Measurements from ENCODE around the gene PDE9A.

Gene PDE9A

DNA sequence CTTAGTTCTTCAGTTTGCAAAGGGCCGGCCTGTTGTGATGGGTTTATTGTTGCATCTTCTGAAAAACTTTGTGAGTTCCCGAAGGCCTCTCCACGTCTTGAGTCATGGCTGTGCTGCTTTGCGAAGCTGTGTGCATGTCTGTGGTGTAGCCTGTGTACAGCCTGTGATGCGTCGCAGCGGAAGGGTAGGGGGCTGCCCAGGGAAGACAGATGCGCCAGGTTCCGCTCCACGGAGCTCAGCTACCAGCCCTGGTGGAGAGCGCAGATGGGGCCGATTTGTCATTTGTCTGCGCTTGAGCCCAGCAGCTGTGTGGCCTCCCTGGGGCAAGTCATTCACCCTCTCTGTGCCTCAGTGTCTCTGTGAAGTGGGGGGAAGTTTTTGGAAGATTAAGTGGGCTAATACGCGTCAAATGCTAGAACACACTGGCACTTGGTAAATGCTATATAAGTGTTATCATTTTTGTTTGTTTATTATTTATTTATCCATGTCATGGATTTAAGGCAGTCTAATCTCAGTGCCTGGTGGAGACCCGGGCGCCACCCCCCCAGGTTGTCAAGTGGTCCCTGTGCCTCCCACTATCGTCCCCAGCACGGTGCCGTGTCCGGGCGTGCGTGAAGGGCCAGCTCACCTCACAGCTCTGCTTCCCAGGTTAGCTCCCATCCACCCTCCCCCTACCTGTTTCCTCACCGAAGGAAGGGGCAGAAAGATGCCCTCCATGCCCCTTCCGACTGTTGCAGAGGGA lies 8.4 kb downstream of the PDE9A start:
- Histone ChIP-seq H3K27me3 (ENCODE audit: insufficient read depth, low read length) (no peaks in the 10 kb centered on the region), H2AK5ac (ENCODE audit: low read length) (no peak overlapping the region), H3K18ac (ENCODE audit: low read length) (no peak overlapping the region), H3K23ac (ENCODE audit: low read length) (no peak overlapping the region), H3K14ac (ENCODE audit: low read length) (no peak overlapping the region), H4K12ac (ENCODE audit: low read depth, low read length) (no peak overlapping the region), H3K4ac (ENCODE audit: low read depth, low read length) (no peak overlapping the region), H3K4me1 (ENCODE audit: control insufficient read depth in 1 of 2, insufficient read depth in 2 of 2, low read length in 2 of 2) (no peaks in the 10 kb centered on the region), H3K27ac (ENCODE audit: low read depth, low read length) (no peak overlapping the region), H4K8ac (ENCODE audit: low read depth, low read length) (no peak overlapping the region), H3K79me1 (ENCODE audit: low read length) (no peaks in the 10 kb centered on the region), H3K36me3 (ENCODE audit: control insufficient read depth in 1 of 2, insufficient read depth in 2 of 2, low read length in 2 of 2) (peaks cover 8 to 13% of the 10 kb centered on the region in 2 experiments), H2BK120ac (ENCODE audit: insufficient read depth, low read length, poor library complexity) (no peak overlapping the region), H3K4me2 (ENCODE audit: low read length) (no peak overlapping the region), H2BK12ac (ENCODE audit: low read length) (no peak overlapping the region), H2AFZ (ENCODE audit: insufficient read depth, low read length, poor library complexity) (no peak overlapping the region), H3K4me3 (ENCODE audit: low read depth, low read length) (peak overlapping the region; percentile 64), H3K9ac (ENCODE audit: low read length) (no peak overlapping the region), H3K9me3 (ENCODE audit: insufficient read depth, low read depth, low read length) (peaks cover 16% of the 10 kb centered on the region), H4K91ac (ENCODE audit: low read depth, low read length) (no peak overlapping the region), H2BK5ac (ENCODE audit: low read depth, low read length, poor library complexity) (no peak overlapping the region), H3K79me2 (ENCODE audit: control insufficient read depth, insufficient read depth, low read length, poor library complexity) (no peaks in the 10 kb centered on the region)
- no peak for DNase-seq
- WGBS (ENCODE audit: extremely low coverage, insufficient coverage, insufficient read length), result no CpG with 5 or more reads among the region's 25 CpGs

DNA sequence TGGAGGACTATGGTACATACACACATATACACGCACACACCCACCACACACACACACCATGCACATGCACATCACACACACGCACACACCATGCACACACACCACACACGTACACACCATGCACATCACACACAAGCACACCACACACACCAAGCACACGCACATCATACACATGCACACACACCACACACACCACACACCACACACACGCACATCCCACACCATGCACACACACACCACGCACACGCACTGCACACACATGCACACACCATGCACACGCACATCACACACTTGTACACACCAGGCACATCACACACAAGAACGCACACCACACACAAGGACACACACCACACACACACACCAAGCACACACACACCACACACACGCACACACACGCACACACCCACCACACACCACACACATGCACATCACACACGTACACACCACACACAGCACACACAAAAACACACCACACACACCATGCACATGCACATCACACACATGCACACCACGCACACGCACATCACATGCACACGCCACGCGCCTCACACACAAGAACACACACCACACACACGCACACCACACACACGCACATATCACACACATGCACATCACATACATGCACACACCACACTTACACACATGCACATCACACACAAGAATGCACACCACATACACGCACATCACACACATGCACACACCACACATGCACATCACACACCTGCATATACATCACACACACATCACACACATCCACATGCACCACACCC lies 9.2 kb downstream of the PDE9A start:
- Histone ChIP-seq H2AK5ac (ENCODE audit: low read length) (no peak overlapping the region), H3K27ac (ENCODE audit: low read depth, low read length) (no peak overlapping the region), H2BK5ac (ENCODE audit: low read depth, low read length, poor library complexity) (no peak overlapping the region), H3K18ac (ENCODE audit: low read length) (no peak overlapping the region), H3K4me2 (ENCODE audit: low read length) (no peak overlapping the region), H3K23ac (ENCODE audit: low read length) (peak overlapping the region; percentile 11), H3K27me3 (ENCODE audit: insufficient read depth, low read length) (no peaks in the 10 kb centered on the region), H4K91ac (ENCODE audit: low read depth, low read length) (no peak overlapping the region), H4K8ac (ENCODE audit: low read depth, low read length) (no peak overlapping the region), H3K4me1 (ENCODE audit: control insufficient read depth in 1 of 2, insufficient read depth in 2 of 2, low read length in 2 of 2) (no peaks in the 10 kb centered on the region), H3K9me3 (ENCODE audit: insufficient read depth, low read depth, low read length) (peaks cover 16% of the 10 kb centered on the region), H3K14ac (ENCODE audit: low read length) (no peak overlapping the region), H3K9ac (ENCODE audit: low read length) (no peak overlapping the region), H3K79me1 (ENCODE audit: low read length) (no peaks in the 10 kb centered on the region), H2AFZ (ENCODE audit: insufficient read depth, low read length, poor library complexity) (no peak overlapping the region), H3K4me3 (ENCODE audit: low read depth, low read length) (peak overlapping the region; percentile 64), H2BK120ac (ENCODE audit: insufficient read depth, low read length, poor library complexity) (no peak overlapping the region), H3K36me3 (ENCODE audit: control insufficient read depth in 1 of 2, insufficient read depth in 2 of 2, low read length in 2 of 2) (peaks cover 8 to 13% of the 10 kb centered on the region in 2 experiments), H3K79me2 (ENCODE audit: control insufficient read depth, insufficient read depth, low read length, poor library complexity) (no peaks in the 10 kb centered on the region), H2BK12ac (ENCODE audit: low read length) (no peak overlapping the region), H4K12ac (ENCODE audit: low read depth, low read length) (no peak overlapping the region), H3K4ac (ENCODE audit: low read depth, low read length) (no peak overlapping the region)
- no peak for DNase-seq
- WGBS (ENCODE audit: extremely low coverage, insufficient coverage, insufficient read length), result 80% methylated on average over 5 of the region's 20 CpGs

GRCh38 chr21:42663200-42663750 lies 9.9 kb downstream of the PDE9A start:
- Histone ChIP-seq H2AFZ (ENCODE audit: insufficient read depth, low read length, poor library complexity) (no peak overlapping the region), H4K12ac (ENCODE audit: low read depth, low read length) (no peak overlapping the region), H3K27ac (ENCODE audit: low read depth, low read length) (no peak overlapping the region), H3K27me3 (ENCODE audit: insufficient read depth, low read length) (no peaks in the 10 kb centered on the region), H4K91ac (ENCODE audit: low read depth, low read length) (no peak overlapping the region), H3K79me1 (ENCODE audit: low read length) (no peaks in the 10 kb centered on the region), H2BK5ac (ENCODE audit: low read depth, low read length, poor library complexity) (no peak overlapping the region), H3K79me2 (ENCODE audit: control insufficient read depth, insufficient read depth, low read length, poor library complexity) (no peaks in the 10 kb centered on the region), H3K14ac (ENCODE audit: low read length) (no peak overlapping the region), H2BK120ac (ENCODE audit: insufficient read depth, low read length, poor library complexity) (no peak overlapping the region), H3K9me3 (ENCODE audit: insufficient read depth, low read depth, low read length) (peaks cover 16% of the 10 kb centered on the region), H3K4me1 (ENCODE audit: control insufficient read depth in 1 of 2, insufficient read depth in 2 of 2, low read length in 2 of 2) (no peaks in the 10 kb centered on the region), H3K4ac (ENCODE audit: low read depth, low read length) (no peak overlapping the region), H4K8ac (ENCODE audit: low read depth, low read length) (no peak overlapping the region), H3K23ac (ENCODE audit: low read length) (no peak overlapping the region), H3K18ac (ENCODE audit: low read length) (no peak overlapping the region), H3K4me2 (ENCODE audit: low read length) (no peak overlapping the region), H3K4me3 (ENCODE audit: low read depth, low read length) (peak overlapping the region; percentile 64), H2BK12ac (ENCODE audit: low read length) (no peak overlapping the region), H3K9ac (ENCODE audit: low read length) (no peak overlapping the region), H2AK5ac (ENCODE audit: low read length) (no peak overlapping the region), H3K36me3 (ENCODE audit: control insufficient read depth in 1 of 2, insufficient read depth in 2 of 2, low read length in 2 of 2) (peaks cover 8 to 13% of the 10 kb centered on the region in 2 experiments)
- no CpG with 5 or more reads among the region's 18 CpGs for WGBS (ENCODE audit: extremely low coverage, insufficient coverage, insufficient read length)
- DNase-seq, result no peak

GRCh38 chr21:42663860-42664535 lies 10.6 kb downstream of the PDE9A start:
- Histone ChIP-seq H3K27ac (ENCODE audit: low read depth, low read length) (no peak overlapping the region), H2BK120ac (ENCODE audit: insufficient read depth, low read length, poor library complexity) (no peak overlapping the region), H3K79me2 (ENCODE audit: control insufficient read depth, insufficient read depth, low read length, poor library complexity) (no peaks in the 10 kb centered on the region), H4K91ac (ENCODE audit: low read depth, low read length) (no peak overlapping the region), H3K4me2 (ENCODE audit: low read length) (no peak overlapping the region), H2AK5ac (ENCODE audit: low read length) (no peak overlapping the region), H2BK5ac (ENCODE audit: low read depth, low read length, poor library complexity) (no peak overlapping the region), H3K79me1 (ENCODE audit: low read length) (no peaks in the 10 kb centered on the region), H3K27me3 (ENCODE audit: insufficient read depth, low read length) (no peaks in the 10 kb centered on the region), H3K4me3 (ENCODE audit: low read depth, low read length) (no peak overlapping the region), H3K23ac (ENCODE audit: low read length) (no peak overlapping the region), H2BK12ac (ENCODE audit: low read length) (no peak overlapping the region), H3K14ac (ENCODE audit: low read length) (no peak overlapping the region), H3K9me3 (ENCODE audit: insufficient read depth, low read depth, low read length) (peaks cover 16% of the 10 kb centered on the region), H4K8ac (ENCODE audit: low read depth, low read length) (no peak overlapping the region), H3K4me1 (ENCODE audit: control insufficient read depth in 1 of 2, insufficient read depth in 2 of 2, low read length in 2 of 2) (no peaks in the 10 kb centered on the region), H3K9ac (ENCODE audit: low read length) (no peak overlapping the region), H2AFZ (ENCODE audit: insufficient read depth, low read length, poor library complexity) (no peak overlapping the region), H3K18ac (ENCODE audit: low read length) (no peak overlapping the region), H3K4ac (ENCODE audit: low read depth, low read length) (no peak overlapping the region), H4K12ac (ENCODE audit: low read depth, low read length) (no peak overlapping the region), H3K36me3 (ENCODE audit: control insufficient read depth in 1 of 2, insufficient read depth in 2 of 2, low read length in 2 of 2) (peaks cover 8 to 13% of the 10 kb centered on the region in 2 experiments)
- DNase-seq, result no peak
- WGBS (ENCODE audit: extremely low coverage, insufficient coverage, insufficient read length), result no CpG with 5 or more reads among the region's 15 CpGs

Measured in trophoblast cell (in vitro differentiated cells and primary cell).